Mucosa of rectum (tissue), 2 donors: ENCODE data around the gene MAZ.
"Not testable (repeated sequence)": the region's sequence is repeated elsewhere in the genome, so short reads cannot be mapped to it uniquely, and the experiment has no call there.

Experiments used
- H3K27ac ChIP-seq, 2 donors: one replicate each; pipeline ENCODE4 v1.7.0; 2013; ENCODE audit warnings: inconsistent platforms in 2 of 2, low read depth in 2 of 2, low read length in 2 of 2
- H3K27me3 ChIP-seq, 2 donors: one replicate each; pipeline ENCODE4 v1.7.0; 2013; ENCODE audit warnings: low read length in 2 of 2; ENCODE audit not compliant: control insufficient read depth in 2 of 2, insufficient read depth in 2 of 2
- H3K36me3 ChIP-seq, 2 donors: one replicate each; pipeline ENCODE4 v1.7.0; 2013; ENCODE audit warnings: low read length in 2 of 2; ENCODE audit not compliant: control insufficient read depth in 2 of 2, insufficient read depth in 2 of 2
- H3K4me1 ChIP-seq, 2 donors: one replicate each; pipeline ENCODE4 v1.7.0; 2013; ENCODE audit warnings: low read length in 2 of 2, mild to moderate bottlenecking in 1 of 2; ENCODE audit not compliant: control insufficient read depth in 2 of 2, insufficient read depth in 2 of 2
- H3K4me3 ChIP-seq, 2 donors: one replicate each; pipeline ENCODE4 v1.7.0; 2013; ENCODE audit warnings: low read length in 2 of 2
- H3K9ac ChIP-seq, 2 donors: one replicate each; pipeline ENCODE4 v1.7.0; 2013; ENCODE audit warnings: low read length in 2 of 2, low read depth in 1 of 2, mild to moderate bottlenecking in 1 of 2
- H3K9me3 ChIP-seq, 2 donors: one replicate each; pipeline ENCODE4 v1.7.0; 2013; ENCODE audit warnings: low read length in 2 of 2; ENCODE audit not compliant: control insufficient read depth in 2 of 2
- donor health status: healthy.
- donor health status: Normal muscosa, but diverticular disease.

The MAZ gene

GRCh38 chr16:29806099-29806579 is at the start of gene MAZ:
Gene MAZ, plus strand, starts transcription at chr16:29806529. Its CDS starts 173 bp downstream, at chr16:29806702.
- H3K27me3 ChIP-seq, result no peaks in the 10 kb centered on the region
- H3K4me1 ChIP-seq, result peaks cover 36 to 39% of the 10 kb centered on the region in 2 donors
- peaks cover 27 to 30% of the 10 kb centered on the region in 2 donors for H3K36me3 ChIP-seq
- H3K9me3 ChIP-seq, result no peaks in the 10 kb centered on the region
- H3K4me3 ChIP-seq, result peak within 1 kb of the TSS; percentile 82 to 93
- peak within 1 kb of the TSS; percentile 74 to 88 for H3K9ac ChIP-seq
- H3K27ac ChIP-seq, result peak within 1 kb of the TSS; percentile 96 to 99

- Histone ChIP-seq H3K27ac (no peak overlapping the region), H3K27me3 (no peaks in the 10 kb centered on the region), H3K9me3 (no peaks in the 10 kb centered on the region), H3K4me3 (no peak overlapping the region), H3K9ac (no peak overlapping the region), H3K4me1 (peaks cover 8 to 15% of the 10 kb centered on the region in 2 donors), H3K36me3 (no peaks in the 10 kb centered on the region)
These were observed 49.7 kb upstream of the MAZ start for GRCh38 chr16:29756654-29757053.

GRCh38 chr16:29757086-29757485 is 49.2 kb upstream of the MAZ start:
- peaks cover 8 to 15% of the 10 kb centered on the region in 2 donors for H3K4me1 ChIP-seq
- not testable (repeated sequence) for H3K27ac ChIP-seq, H3K27me3 ChIP-seq, H3K36me3 ChIP-seq, H3K9me3 ChIP-seq, H3K9ac ChIP-seq, H3K4me3 ChIP-seq

- Histone ChIP-seq H3K9ac (no peak overlapping the region), H3K9me3 (no peaks in the 10 kb centered on the region), H3K27me3 (no peaks in the 10 kb centered on the region), H3K27ac (no peak overlapping the region), H3K4me1 (peaks cover 8 to 15% of the 10 kb centered on the region in 2 donors), H3K4me3 (no peak overlapping the region), H3K36me3 (no peaks in the 10 kb centered on the region)
These were observed 48.3 kb upstream of the MAZ start for GRCh38 chr16:29757950-29758466.

GRCh38 chr16:29760567-29761279 is 45.6 kb upstream of the MAZ start:
- Histone ChIP-seq H3K4me1 (peaks cover 16 to 24% of the 10 kb centered on the region in 2 donors), H3K36me3 (no peaks in the 10 kb centered on the region), H3K27me3 (no peaks in the 10 kb centered on the region), H3K27ac (peak overlapping the region; percentile 62 to 68), H3K9ac (peak overlapping the region in 1 of 2 donors; percentile 18), H3K9me3 (no peaks in the 10 kb centered on the region), H3K4me3 (peak overlapping the region; percentile 10 to 20)

- not testable (repeated sequence) for H3K27me3 ChIP-seq, H3K36me3 ChIP-seq, H3K9me3 ChIP-seq
- Histone ChIP-seq H3K9ac (peak overlapping the region in 1 of 2 donors; percentile 18), H3K4me1 (peaks cover 16 to 27% of the 10 kb centered on the region in 2 donors), H3K4me3 (peak overlapping the region in 1 of 2 donors; percentile 20), H3K27ac (peak overlapping the region; percentile 62 to 68)
These were observed 45.1 kb upstream of the MAZ start for GRCh38 chr16:29761280-29761651.

- Histone ChIP-seq H3K4me1 (peaks cover 16 to 24% of the 10 kb centered on the region in 2 donors), H3K9ac (no peak overlapping the region), H3K27me3 (no peaks in the 10 kb centered on the region), H3K4me3 (no peak overlapping the region), H3K9me3 (no peaks in the 10 kb centered on the region), H3K27ac (no peak overlapping the region), H3K36me3 (no peaks in the 10 kb centered on the region)
These were observed 44.4 kb upstream of the MAZ start for GRCh38 chr16:29761882-29762281.

- H3K4me3 ChIP-seq, result no peak overlapping the region
- H3K27ac ChIP-seq, result no peak overlapping the region
- no peak overlapping the region for H3K9ac ChIP-seq
- H3K27me3 ChIP-seq, result no peaks in the 10 kb centered on the region
- H3K9me3 ChIP-seq, result no peaks in the 10 kb centered on the region
- H3K36me3 ChIP-seq, result no peaks in the 10 kb centered on the region
- H3K4me1 ChIP-seq, result peaks cover 13 to 27% of the 10 kb centered on the region in 2 donors
These were observed 43.0 kb upstream of the MAZ start for GRCh38 chr16:29763326-29763725.

GRCh38 chr16:29765167-29766032 is 40.9 kb upstream of the MAZ start:
- no peaks in the 10 kb centered on the region for H3K9me3 ChIP-seq
- peak overlapping the region; percentile 57 to 73 for H3K27ac ChIP-seq

GRCh38 chr16:29766571-29766970 is 39.8 kb upstream of the MAZ start:
- Histone ChIP-seq H3K27ac (no peak overlapping the region), H3K9ac (no peak overlapping the region), H3K9me3 (no peaks in the 10 kb centered on the region), H3K4me3 (no peak overlapping the region), H3K36me3 (no peaks in the 10 kb centered on the region), H3K27me3 (no peaks in the 10 kb centered on the region), H3K4me1 (peaks cover 12 to 23% of the 10 kb centered on the region in 2 donors)

More at GRCh38 chr16:29765167-29766032, 40.9 kb upstream of the MAZ start:
- H3K27me3 ChIP-seq, result no peaks in the 10 kb centered on the region
- H3K4me3 ChIP-seq, result no peak overlapping the region
- H3K4me1 ChIP-seq, result peaks cover 15 to 26% of the 10 kb centered on the region in 2 donors
- H3K9ac ChIP-seq, result peak overlapping the region in 1 of 2 donors; percentile 53
- no peaks in the 10 kb centered on the region for H3K36me3 ChIP-seq
